A549 (cell line): ENCODE measurements around the gene LAMP2.

ENCODE experiments used
- CTCF ChIP-seq: fragments of >200 bp; sonication (Bioruptor Twin); formaldehyde crosslinking; IDR thresholded peaks from 3 replicates; pipeline ENCODE4 v1.5.1; 2016
- EP300 ChIP-seq, 2 experiments: fragments of >200 bp; sonication (Bioruptor Twin); formaldehyde crosslinking; IDR thresholded peaks; 2 replicates in 1 of 2; 3 replicates in 1 of 2; pipeline ENCODE4 v1.6.1; 2016 to 2017
- JUNB ChIP-seq: fragments of >200 bp; sonication (Bioruptor Twin); formaldehyde crosslinking; IDR thresholded peaks from 2 replicates; pipeline ENCODE4 v1.6.1; 2016
- MAFK ChIP-seq: fragments of 450-650 bp; IDR thresholded peaks from 2 replicates; pipeline ENCODE4 v1.6.1; 2014; ENCODE audit not compliant: partially characterized antibody
- NFE2L2 ChIP-seq: fragments of 150-350 bp; conservative IDR thresholded peaks from 2 replicates; pipeline ENCODE4 v1.6.1; 2014; ENCODE audit warnings: low read length
- NR3C1 ChIP-seq: fragments of >200 bp; sonication (Bioruptor Twin); formaldehyde crosslinking; IDR thresholded peaks from 3 replicates; pipeline ENCODE4 v1.6.1; 2017
- POLR2A ChIP-seq: IDR thresholded peaks from 2 replicates; pipeline ENCODE4 v1.6.1; 2012; ENCODE audit warnings: mild to moderate bottlenecking, low read length
- POLR2AphosphoS2 ChIP-seq: conservative IDR thresholded peaks from 2 replicates; pipeline ENCODE4 v1.6.1; 2012; ENCODE audit warnings: low read length, improper control_type of control experiment, inconsistent platforms
- RCOR1 ChIP-seq: fragments of 150-350 bp; IDR thresholded peaks from 2 replicates; pipeline ENCODE4 v1.6.1; 2014; ENCODE audit warnings: antibody characterized with exemption, low read length, low read depth
- REST ChIP-seq: fragments of 200-600 bp; sonication (generic); IDR thresholded peaks from 2 replicates; pipeline ENCODE4 v1.6.1; 2016; ENCODE audit warnings: antibody characterized with exemption, mild to moderate bottlenecking, moderate library complexity
- RNF2 ChIP-seq: fragments of 200-600 bp; sonication (generic); IDR thresholded peaks from 2 replicates; pipeline ENCODE4 v1.6.1; 2016; ENCODE audit warnings: low read depth, mild to moderate bottlenecking, antibody characterized with exemption, moderate library complexity, borderline replicate concordance
- TP53 ChIP-seq: fragments of 250-450 bp; sonication (Bioruptor Pico); IDR thresholded peaks from 2 replicates; pipeline ENCODE4 v1.5.0; 2021; ENCODE audit warnings: mild to moderate bottlenecking, moderate library complexity

GRCh38 chrX:120446498-120446897 lies 22.6 kb downstream of the LAMP2 start:
- TF ChIP-seq NR3C1 (no peak), NFE2L2 (no peak), CTCF (no peak), TP53 (CRISPR knock-in tag) (no peak), POLR2AphosphoS2 (no peak), RCOR1 (no peak), MAFK (no peak), POLR2A (no peak), REST (no peak), JUNB (no peak), RNF2 (no peak), EP300 (IDR thresholded peaks at IDR 0.05) (no peak)
